ENCODE measurements around the gene LRWD1. TPM values are rescaled to one million over a fixed set of nuclear protein-coding genes. Genes with fewer than 3 reads are reported as not detected.
"Not testable (repeated sequence)": the region's sequence is repeated elsewhere in the genome, so short reads cannot be mapped to it uniquely, and the experiment has no call there.

The LRWD1 gene
- total RNA-seq, 1 experiment from 2014 or later, result 15.2 TPM

DNA sequence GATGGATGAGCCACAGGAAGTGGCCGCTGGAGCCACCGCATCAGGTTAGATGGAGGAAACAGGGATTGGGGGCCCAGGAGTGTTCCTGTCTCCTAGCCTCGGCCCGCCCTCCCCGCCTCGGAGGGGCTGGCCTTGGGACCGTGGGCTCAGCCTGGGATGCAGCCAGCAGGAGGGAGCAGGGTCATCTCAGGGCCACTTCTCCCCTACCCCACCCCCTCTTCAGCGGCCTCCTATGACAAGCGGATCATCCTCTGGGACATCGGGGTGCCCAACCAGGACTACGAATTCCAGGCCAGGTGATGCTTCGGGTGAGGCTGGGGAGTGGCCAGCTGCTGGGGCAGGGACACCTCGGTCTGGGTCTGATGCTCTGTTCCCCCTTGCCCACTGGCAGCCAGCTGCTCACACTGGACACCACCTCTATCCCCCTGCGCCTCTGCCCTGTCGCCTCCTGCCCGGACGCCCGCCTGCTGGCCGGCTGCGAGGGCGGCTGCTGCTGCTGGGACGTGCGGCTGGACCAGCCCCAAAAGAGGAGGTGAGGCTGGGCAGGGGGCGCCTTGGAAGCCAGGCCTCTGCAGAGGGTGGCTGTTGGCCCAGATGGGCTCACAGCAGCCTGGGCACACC, 4.7 kb downstream of the LRWD1 start:
- no peaks in the 10 kb centered on the region for H3K9me3 ChIP-seq (ENCODE audit: low read length)
- peaks cover 2% of the 10 kb centered on the region for H3K79me2 ChIP-seq (ENCODE audit: low read length)
- no peak overlapping the region for H3K27ac ChIP-seq (ENCODE audit: low read length)
- H3K27me3 ChIP-seq (ENCODE audit: low read length), result no peaks in the 10 kb centered on the region
- H3K4me2 ChIP-seq (ENCODE audit: low read depth, low read length, poor library complexity, severe bottlenecking), result no peak overlapping the region
- peaks cover 22% of the 10 kb centered on the region for H3K4me1 ChIP-seq (ENCODE audit: low read length)
- H4K20me1 ChIP-seq (ENCODE audit: insufficient read depth, low read depth, low read length), result peaks cover 3% of the 10 kb centered on the region
- no peak overlapping the region for H3K4me3 ChIP-seq (ENCODE audit: low read length)
- no peak overlapping the region for H3K9ac ChIP-seq (ENCODE audit: low read length)
- DNase-seq, result no peak
- no peak overlapping the region for H2AFZ ChIP-seq (ENCODE audit: low read length)
- no peaks in the 10 kb centered on the region for H3K9me2 ChIP-seq (replicated peaks; ENCODE audit: insufficient read depth, low read length)
- H3K36me3 ChIP-seq (ENCODE audit: insufficient read depth, low read length), result 0 out of 2 replicates have a peak, but pooled peaks cover 3% of the 10 kb centered on the region

DNA sequence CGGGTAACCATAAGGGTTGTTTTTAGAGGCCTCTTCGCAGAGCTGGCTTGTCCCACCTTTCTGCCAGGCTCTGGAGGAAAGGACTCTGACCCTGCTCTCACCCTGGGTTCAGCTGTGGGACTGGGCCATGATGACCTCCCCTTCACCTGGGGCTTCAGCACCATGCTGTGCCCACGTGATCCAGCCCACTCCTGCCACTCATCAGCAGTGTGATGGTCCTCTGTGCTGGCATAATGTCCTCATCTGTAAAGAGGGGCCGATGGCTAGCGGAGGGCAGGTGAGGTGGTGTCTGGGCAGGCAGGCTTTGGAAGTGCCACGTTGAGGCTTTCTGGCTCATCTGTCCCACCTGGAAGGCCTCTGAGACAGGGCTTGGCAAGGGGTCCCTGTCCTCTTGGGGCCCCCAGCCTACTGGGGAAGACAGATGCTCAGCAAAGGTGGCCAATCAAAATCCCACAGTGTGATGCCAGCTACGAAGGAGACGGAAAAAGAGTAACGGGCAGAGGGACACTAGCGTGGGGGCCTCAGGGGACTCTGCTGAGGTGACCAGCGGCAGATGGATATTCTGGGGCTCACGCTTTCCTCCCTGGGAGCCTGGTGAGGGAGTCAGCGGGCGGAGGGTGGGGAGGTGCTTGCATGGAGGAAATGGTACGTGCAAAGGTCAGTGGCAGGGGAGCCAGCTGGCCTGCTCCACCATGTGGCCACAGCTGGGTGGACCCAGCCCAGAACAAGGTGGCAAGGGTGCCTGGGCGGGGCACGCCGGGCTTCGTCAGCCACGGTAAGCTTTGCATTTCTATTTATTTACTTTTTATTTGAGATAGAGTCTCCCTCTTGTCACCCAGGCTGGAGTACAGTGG, 5.4 kb downstream of the LRWD1 start:
- no peaks in the 10 kb centered on the region for H3K9me2 ChIP-seq (replicated peaks; ENCODE audit: insufficient read depth, low read length)
- H3K36me3 ChIP-seq (ENCODE audit: insufficient read depth, low read length), result 0 out of 2 replicates have a peak, but pooled peaks cover 3% of the 10 kb centered on the region
- H3K79me2 ChIP-seq (ENCODE audit: low read length), result no peaks in the 10 kb centered on the region
- no peak for DNase-seq
- H3K4me1 ChIP-seq (ENCODE audit: low read length), result peaks cover 22% of the 10 kb centered on the region
- no peak overlapping the region for H2AFZ ChIP-seq (ENCODE audit: low read length)
- no peaks in the 10 kb centered on the region for H3K27me3 ChIP-seq (ENCODE audit: low read length)
- H4K20me1 ChIP-seq (ENCODE audit: insufficient read depth, low read depth, low read length), result peaks cover 3% of the 10 kb centered on the region
- H3K4me2 ChIP-seq (ENCODE audit: low read depth, low read length, poor library complexity, severe bottlenecking), result no peak overlapping the region
- H3K27ac ChIP-seq (ENCODE audit: low read length), result no peak overlapping the region
- no peak overlapping the region for H3K4me3 ChIP-seq (ENCODE audit: low read length)
- H3K9ac ChIP-seq (ENCODE audit: low read length), result no peak overlapping the region
- H3K9me3 ChIP-seq (ENCODE audit: low read length), result no peaks in the 10 kb centered on the region

DNA sequence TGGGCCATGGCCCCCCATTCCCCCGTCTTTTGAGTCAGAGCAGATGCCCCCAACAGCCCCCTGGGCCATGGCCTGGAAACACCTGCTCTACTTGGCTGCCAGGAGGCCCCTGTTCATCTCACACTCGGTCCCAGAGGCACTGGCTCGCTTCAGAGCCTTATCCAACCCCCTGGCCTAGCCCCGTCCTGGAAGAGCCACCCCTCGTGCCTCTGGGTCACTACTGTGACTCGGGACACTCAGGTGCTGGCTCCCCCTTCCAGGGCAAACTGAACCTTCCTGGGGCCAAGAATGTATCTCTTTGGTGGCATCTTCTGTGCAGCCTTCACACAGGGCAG, 7.0 kb downstream of the LRWD1 start:
- H3K4me1 ChIP-seq (ENCODE audit: low read length), result peaks cover 7% of the 10 kb centered on the region
- H2AFZ ChIP-seq (ENCODE audit: low read length), result no peak overlapping the region
- no peaks in the 10 kb centered on the region for H3K9me3 ChIP-seq (ENCODE audit: low read length)
- no peak overlapping the region for H3K9ac ChIP-seq (ENCODE audit: low read length)
- H3K36me3 ChIP-seq (ENCODE audit: insufficient read depth, low read length), result 0 out of 2 replicates have a peak, but pooled peaks cover 3% of the 10 kb centered on the region
- no peak overlapping the region for H3K27ac ChIP-seq (ENCODE audit: low read length)
- no peak overlapping the region for H3K4me3 ChIP-seq (ENCODE audit: low read length)
- no peak for DNase-seq
- no peak overlapping the region for H3K4me2 ChIP-seq (ENCODE audit: low read depth, low read length, poor library complexity, severe bottlenecking)
- no peaks in the 10 kb centered on the region for H3K9me2 ChIP-seq (replicated peaks; ENCODE audit: insufficient read depth, low read length)
- H3K79me2 ChIP-seq (ENCODE audit: low read length), result no peaks in the 10 kb centered on the region
- no peaks in the 10 kb centered on the region for H3K27me3 ChIP-seq (ENCODE audit: low read length)
- H4K20me1 ChIP-seq (ENCODE audit: insufficient read depth, low read depth, low read length), result no peaks in the 10 kb centered on the region; the same call in 1 of the 2 replicates

DNA sequence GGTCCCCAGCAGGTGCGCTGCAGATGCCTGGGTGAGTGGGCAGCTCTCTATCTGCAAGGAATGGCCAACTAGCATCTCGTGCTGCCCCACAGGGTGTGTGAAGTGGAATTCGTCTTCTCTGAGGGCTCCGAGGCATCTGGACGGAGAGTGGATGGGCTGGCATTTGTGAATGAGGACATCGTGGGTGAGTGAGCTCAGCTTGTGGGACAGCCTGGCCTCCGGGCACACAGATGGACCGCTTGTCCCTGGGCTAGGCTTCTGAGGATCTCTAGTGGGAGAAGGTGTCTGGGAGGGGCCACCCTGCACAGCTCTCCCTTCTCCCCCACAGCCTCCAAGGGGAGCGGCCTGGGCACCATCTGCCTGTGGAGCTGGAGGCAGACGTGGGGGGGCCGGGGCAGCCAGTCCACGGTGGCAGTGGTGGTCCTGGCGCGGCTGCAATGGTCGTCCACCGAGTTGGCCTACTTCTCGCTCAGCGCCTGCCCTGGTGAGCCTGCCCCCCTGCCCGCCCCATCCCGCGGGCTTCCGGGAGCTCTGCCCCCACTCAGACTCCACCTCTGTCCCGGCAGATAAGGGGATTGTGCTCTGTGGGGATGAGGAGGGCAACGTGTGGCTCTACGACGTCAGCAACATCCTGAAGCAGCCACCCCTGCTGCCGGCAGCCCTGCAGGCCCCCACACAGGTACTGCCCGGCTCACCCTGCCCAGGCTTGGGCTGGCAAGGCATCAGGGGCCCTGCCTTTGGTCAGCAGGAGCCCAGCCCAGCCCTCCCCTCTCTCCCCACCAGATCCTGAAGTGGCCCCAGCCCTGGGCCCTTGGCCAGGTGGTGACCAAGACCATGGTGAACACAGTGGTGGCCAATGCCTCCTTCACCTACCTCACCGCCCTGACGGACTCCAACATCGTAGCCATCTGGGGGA, 7.6 kb downstream of the LRWD1 start:
- H3K9ac ChIP-seq (ENCODE audit: low read length), result no peak overlapping the region

DNA sequence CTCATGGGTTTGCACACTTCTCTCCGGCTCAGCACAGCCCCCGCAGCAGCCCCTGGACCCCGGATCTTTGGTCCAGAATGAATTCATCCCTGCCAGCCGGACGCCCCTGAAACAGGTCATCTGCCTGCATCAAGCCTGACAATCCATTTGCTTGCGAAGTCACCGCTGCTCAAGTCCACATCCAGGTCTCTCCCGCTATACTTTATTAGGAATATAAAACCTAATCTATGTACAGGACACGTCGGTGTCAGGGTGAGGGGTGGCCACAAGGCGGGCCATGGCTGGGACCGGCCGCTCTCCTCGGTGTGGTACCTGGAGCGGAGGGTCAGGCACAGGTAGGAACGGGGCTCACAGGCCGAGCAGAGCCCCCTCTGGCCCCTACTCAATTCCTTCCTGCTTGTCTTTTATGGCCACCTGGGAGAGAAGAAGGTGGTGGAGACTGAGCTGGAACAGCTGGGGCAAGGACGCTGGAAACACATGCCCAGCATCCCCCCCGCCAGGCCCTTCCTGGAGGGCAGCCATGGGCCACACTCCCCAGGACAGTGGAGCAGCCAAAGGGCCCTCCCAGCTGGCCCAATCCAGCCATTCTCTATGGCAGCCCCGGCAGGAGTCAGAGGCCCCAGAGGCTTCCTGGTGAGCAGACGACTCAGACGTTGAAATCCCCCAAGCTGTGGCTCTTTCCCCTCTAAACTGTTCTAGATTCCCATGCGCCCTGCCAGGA, 8.6 kb downstream of the LRWD1 start:
- Histone ChIP-seq H4K20me1 (ENCODE audit: insufficient read depth, low read depth, low read length) (no peaks in the 10 kb centered on the region; the same call in 1 of the 2 replicates), H3K79me2 (ENCODE audit: low read length) (peaks cover 4% of the 10 kb centered on the region), H3K9me3 (ENCODE audit: low read length) (no peaks in the 10 kb centered on the region), H3K27me3 (ENCODE audit: low read length) (no peaks in the 10 kb centered on the region), H3K9me2 (replicated peaks; ENCODE audit: insufficient read depth, low read length) (no peaks in the 10 kb centered on the region), H3K4me2 (ENCODE audit: low read depth, low read length, poor library complexity, severe bottlenecking) (no peak overlapping the region), H3K9ac (ENCODE audit: low read length) (no peak overlapping the region), H3K4me3 (ENCODE audit: low read length) (no peak overlapping the region), H3K4me1 (ENCODE audit: low read length) (peaks cover 5% of the 10 kb centered on the region), H3K27ac (ENCODE audit: low read length) (no peak overlapping the region), H2AFZ (ENCODE audit: low read length) (no peak overlapping the region), H3K36me3 (ENCODE audit: insufficient read depth, low read length) (0 out of 2 replicates have a peak, but pooled peaks cover 3% of the 10 kb centered on the region)
- DNase-seq, result no peak

More for the DNA sequence above, 7.6 kb downstream of the LRWD1 start:
- Histone ChIP-seq H3K79me2 (ENCODE audit: low read length) (peaks cover under 1% of the 10 kb centered on the region), H3K4me2 (ENCODE audit: low read depth, low read length, poor library complexity, severe bottlenecking) (no peak overlapping the region), H3K27ac (ENCODE audit: low read length) (no peak overlapping the region), H4K20me1 (ENCODE audit: insufficient read depth, low read depth, low read length) (no peaks in the 10 kb centered on the region; the same call in 1 of the 2 replicates), H3K36me3 (ENCODE audit: insufficient read depth, low read length) (0 out of 2 replicates have a peak, but pooled peaks cover 3% of the 10 kb centered on the region), H3K9me2 (replicated peaks; ENCODE audit: insufficient read depth, low read length) (no peaks in the 10 kb centered on the region), H2AFZ (ENCODE audit: low read length) (no peak overlapping the region), H3K27me3 (ENCODE audit: low read length) (no peaks in the 10 kb centered on the region), H3K9me3 (ENCODE audit: low read length) (no peaks in the 10 kb centered on the region), H3K4me3 (ENCODE audit: low read length) (no peak overlapping the region), H3K4me1 (ENCODE audit: low read length) (peaks cover 5% of the 10 kb centered on the region)
- no peak for DNase-seq

DNA sequence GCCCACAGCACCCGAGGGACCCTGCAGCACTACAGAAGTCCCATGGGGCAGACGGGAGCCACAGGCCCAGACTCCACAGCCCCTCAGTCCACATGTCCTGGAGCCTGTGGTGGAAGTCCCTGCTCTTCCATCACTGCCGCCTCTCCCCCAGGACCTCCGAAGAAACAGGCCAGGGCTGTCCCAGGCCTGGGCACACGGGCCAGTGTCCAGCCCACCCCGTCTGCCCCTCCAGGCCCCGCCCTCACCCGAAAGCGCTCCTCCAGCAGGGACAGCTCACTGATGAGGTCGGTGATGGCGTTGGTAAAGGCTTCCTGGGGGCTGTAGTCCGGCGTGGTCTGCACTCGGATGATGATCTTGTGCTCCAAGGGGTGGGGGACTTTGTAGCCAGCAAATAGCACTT, 9.3 kb downstream of the LRWD1 start:
- H3K4me2 ChIP-seq (ENCODE audit: low read depth, low read length, poor library complexity, severe bottlenecking); H3K79me2 ChIP-seq (ENCODE audit: low read length); H3K9me2 ChIP-seq (replicated peaks; ENCODE audit: insufficient read depth, low read length); H3K9me3 ChIP-seq (ENCODE audit: low read length); H3K27ac ChIP-seq (ENCODE audit: low read length); DNase-seq; H3K4me3 ChIP-seq (ENCODE audit: low read length); H4K20me1 ChIP-seq (ENCODE audit: insufficient read depth, low read depth, low read length); H3K9ac ChIP-seq (ENCODE audit: low read length); H3K27me3 ChIP-seq (ENCODE audit: low read length); H3K4me1 ChIP-seq (ENCODE audit: low read length); H3K36me3 ChIP-seq (ENCODE audit: insufficient read depth, low read length); H2AFZ ChIP-seq (ENCODE audit: low read length): not testable (repeated sequence)

DNA sequence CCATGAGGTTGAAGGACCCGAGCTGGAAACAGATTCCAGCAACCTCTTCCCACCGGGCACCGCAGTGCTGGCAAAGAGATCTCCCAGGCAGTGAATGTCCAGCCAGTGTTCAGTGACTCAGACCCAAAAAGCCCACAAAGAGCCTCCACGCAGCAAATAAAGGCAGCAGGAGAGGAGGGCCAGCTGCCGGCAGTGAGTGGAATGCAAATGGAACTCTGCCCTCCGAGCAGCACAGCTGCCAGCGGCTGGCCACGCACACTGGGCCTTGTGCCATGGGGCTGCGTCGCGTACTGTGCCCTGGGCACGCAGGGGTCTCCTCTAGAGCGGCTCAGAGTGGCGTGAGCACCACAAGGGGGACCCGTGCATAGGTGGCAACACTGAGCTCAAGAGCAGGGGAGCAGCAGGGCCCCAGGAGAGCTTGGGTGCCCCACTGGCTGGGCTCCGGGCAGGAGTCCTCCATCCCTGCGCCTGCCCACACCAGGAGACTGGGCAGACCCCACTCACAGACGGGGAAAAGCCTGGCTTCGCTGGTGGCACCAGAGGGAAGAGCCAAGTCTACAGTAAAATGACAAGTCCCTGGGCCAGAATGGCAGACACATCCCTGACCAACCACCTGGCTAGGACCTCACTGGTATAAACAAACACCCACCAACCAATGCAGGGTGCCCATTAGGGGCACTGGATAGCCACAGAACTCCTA, 10.1 kb downstream of the LRWD1 start:
- H3K4me2 ChIP-seq (ENCODE audit: low read depth, low read length, poor library complexity, severe bottlenecking); H4K20me1 ChIP-seq (ENCODE audit: insufficient read depth, low read depth, low read length); H2AFZ ChIP-seq (ENCODE audit: low read length); H3K4me3 ChIP-seq (ENCODE audit: low read length); H3K9ac ChIP-seq (ENCODE audit: low read length); H3K9me3 ChIP-seq (ENCODE audit: low read length); H3K27ac ChIP-seq (ENCODE audit: low read length); H3K79me2 ChIP-seq (ENCODE audit: low read length); H3K27me3 ChIP-seq (ENCODE audit: low read length); H3K36me3 ChIP-seq (ENCODE audit: insufficient read depth, low read length); DNase-seq; H3K9me2 ChIP-seq (replicated peaks; ENCODE audit: insufficient read depth, low read length); H3K4me1 ChIP-seq (ENCODE audit: low read length): not testable (repeated sequence)

Measured in Karpas-422 (cell line).